Measurements from ENCODE around the gene VPS39.
A peak's percentile ranks its signal among the peaks of the same experiment; 100 is the strongest.

VPS39 gene

DNA sequence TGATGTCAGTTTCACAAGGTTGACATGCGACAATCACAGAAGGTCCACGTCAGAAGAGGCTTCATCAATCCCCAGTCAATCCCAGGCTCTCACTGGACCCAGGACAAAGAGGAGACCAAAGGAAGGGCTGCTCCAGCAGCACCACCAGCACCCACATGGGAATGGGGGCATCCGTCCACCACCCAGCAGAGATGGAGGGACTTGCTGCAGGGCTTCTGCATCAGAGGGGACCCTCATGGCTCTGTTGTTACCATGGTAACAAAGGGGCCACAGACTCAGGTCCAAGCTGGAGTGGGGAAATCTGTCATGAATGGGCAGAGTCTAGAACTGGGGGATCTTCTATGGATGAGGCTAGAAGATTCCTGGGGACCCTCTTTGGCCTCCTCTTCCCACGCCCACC, 64.7 kb downstream of the VPS39 start:
- DNase-seq, result no peak

DNA sequence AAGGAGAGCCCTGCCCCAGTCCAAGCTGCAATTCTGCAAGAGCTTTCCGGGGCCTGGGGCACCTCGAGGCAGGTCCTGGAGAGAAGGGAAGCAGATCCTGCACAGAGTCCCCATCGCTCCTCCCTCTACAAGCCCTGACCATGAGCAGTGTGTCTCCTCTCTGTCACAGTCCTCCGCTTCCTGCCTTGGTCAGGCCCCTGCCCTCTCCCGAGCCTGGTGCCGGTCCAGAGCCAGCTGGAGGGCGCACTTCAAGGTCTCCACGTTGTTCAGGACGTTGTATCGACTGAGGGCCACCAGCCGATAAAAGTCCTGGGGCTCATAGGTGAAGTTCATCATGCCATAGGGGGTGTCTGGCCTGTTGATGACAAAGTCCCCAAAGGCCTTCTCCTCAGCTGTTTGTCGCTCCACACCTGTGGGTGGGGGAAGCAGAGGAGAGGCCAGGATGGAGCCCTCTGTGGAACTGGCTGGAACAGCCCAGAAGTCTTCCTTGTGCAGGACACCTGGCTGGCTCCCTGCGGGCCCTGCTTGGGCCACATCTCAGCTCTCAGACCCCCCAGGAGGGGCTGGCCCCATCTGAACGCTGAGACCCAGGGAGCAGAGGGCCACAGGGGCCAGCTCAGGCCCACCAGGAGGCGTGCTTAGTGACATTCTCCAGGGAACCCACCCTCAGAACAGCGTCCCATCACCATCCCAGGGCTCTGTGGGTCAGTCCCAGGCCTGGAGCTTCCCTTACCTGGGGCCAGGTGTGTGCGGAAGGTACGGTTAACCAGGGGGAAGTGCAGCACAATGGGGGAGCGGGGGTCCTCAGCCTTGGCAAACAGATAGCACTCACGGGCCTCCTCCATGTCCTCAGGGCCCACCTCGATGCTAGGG, 66.1 kb downstream of the VPS39 start:
- DNase-seq, result no peak

DNA sequence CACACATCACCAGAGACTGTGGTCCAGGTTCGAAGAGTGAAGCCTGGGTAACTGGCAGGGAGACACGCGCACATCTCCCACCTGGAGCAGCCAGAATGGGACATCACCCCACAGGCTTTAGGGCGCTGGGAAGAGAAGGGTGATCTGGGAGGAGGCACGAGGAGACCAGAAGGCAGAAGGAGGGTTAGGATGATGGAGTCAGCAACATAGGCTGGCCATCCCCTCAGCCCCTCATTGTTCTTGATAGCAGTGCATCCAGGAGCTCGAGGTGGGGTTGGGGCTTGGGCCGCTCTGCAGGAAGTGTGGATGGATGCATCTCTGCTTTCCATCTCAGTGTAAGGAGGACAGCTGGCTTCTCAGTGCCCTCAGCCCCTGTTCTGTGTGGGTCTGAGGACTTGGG, 66.9 kb downstream of the VPS39 start:
- DNase-seq, result no peak

DNA sequence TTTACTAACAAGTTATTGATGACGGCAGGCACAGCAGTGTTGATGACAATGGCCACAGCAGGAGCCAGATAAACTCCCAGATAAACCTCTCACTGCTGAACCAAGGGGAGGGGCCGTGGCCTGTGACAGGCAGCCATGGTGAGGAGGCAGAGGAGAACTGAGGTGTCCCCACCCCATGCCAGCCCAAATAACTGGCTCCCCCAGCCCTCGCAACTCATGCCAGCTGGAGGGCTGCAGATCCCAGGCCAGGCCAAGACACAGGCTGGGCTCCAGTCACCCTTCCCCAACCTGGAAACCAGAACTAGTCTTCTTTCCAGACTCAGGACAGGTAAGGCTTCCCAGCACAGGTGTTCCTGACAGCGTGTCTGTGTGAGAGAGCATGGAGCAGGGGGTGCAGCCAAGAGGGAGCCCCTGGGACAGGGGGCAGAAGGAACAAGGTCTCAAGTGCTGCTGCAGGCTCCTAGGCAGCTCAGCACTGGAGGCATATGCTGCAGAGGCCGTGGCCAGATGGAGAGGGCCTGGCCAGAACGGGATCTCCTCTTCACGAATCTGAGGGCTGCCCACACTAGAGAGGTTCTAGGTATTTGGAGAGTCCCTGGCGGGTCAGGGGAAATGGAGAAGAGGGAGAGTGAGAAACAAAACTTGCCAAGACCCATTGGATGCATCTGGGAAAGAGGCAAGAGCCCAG, 67.6 kb downstream of the VPS39 start:
- no peak for DNase-seq

DNA sequence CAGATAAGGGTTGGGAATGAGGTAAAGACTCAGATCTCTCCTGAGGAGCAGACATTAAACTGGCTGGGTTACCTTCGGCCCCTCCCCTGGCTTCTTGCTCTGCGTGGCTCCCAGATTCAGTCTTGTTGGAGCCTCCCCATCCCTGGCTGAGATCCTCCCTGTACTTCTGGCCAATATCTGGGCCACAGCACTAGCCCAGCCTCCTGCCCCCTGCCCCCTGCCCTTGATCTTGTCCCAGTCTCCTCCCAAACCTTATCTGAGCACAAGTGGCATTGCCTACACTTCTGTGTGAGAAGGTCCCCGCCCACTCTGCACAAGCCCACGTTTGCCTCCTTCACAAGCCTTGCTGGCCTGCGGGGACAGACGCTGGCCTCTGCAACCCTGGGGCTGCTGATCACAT, 68.5 kb downstream of the VPS39 start:
- no peak for DNase-seq

DNA sequence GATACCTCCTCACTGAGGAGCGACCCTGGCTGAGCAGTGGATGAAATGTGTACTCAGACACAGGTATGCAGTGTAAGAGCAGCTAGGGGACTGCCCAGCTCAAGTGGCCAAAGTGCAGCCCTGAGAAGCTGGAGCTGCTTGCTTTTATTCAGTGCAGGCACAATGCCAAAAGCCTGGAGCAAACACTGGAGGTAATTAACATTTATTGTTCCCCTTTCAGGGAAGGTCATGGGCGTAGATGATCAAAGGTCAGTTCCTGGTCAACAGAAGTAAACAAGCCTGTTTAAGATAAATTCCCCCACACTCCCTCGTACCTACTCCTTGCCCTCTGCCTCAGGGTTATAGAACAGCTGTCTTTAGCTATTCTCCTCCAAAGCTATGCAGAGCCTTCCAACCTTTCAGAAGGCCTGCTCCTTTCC, 69.1 kb downstream of the VPS39 start:
- DNase-seq, result no peak

DNA sequence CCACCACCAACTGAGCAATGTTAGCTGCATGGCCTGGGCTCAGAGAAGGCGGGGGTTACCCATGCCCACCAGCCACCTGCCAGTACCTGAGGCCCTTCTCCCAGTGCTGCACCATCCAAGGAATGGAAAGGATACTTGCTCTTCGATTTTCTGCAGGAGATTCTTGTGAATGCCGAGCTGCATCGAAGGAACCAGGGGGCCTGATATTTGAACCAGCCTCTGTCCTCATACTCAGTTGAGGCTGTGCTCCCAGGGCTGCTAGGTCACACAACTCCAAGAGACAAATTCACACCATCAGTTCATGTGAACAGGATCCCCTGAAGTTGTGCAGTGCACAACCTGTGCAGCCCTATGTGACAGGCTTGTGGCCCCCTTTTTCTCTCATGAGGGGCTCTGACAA, 69.7 kb downstream of the VPS39 start:
- no peak for DNase-seq

GRCh38 chr15:42137461-42138261, 70.4 kb downstream of the VPS39 start:
- peak in 1 of 2 donors; percentile 31 for DNase-seq

DNA sequence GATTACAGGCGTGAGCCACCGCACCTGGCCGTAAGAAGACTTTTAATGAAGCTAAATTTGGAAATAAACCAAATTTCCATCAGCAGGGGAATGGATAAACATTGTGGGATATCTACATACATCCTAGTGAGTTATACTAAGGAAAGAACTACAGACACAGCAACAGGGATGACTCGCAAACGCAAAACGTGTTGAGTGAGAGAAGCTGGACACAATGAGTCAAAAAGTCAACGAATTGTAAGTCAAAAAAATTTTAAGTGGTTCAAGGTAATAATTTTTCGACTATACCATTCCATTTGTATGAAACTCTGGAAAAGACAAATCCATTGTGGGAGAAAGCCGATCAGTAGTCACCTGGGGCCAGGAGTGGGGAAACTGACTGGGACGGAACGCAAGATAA, 71.6 kb downstream of the VPS39 start:
- DNase-seq, result no peak

DNA sequence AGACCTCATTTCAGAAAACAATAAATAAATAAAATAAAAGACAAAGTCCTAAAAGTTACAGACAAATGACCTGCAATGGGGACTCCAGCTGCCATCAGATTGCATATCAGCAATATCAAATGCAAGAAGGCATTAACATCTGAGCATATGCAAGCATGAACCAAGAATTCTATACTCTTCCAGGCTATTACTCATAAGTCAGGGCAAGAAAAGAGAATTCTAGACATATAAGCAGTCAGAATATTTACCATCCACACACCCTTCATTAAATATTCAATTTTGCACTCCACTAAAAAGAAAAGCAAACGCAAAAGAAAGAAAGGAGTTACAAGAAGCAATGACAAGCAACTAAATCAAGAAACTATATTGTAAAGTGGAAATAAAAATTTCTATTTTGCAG, 72.8 kb downstream of the VPS39 start:
- no peak for DNase-seq

DNA sequence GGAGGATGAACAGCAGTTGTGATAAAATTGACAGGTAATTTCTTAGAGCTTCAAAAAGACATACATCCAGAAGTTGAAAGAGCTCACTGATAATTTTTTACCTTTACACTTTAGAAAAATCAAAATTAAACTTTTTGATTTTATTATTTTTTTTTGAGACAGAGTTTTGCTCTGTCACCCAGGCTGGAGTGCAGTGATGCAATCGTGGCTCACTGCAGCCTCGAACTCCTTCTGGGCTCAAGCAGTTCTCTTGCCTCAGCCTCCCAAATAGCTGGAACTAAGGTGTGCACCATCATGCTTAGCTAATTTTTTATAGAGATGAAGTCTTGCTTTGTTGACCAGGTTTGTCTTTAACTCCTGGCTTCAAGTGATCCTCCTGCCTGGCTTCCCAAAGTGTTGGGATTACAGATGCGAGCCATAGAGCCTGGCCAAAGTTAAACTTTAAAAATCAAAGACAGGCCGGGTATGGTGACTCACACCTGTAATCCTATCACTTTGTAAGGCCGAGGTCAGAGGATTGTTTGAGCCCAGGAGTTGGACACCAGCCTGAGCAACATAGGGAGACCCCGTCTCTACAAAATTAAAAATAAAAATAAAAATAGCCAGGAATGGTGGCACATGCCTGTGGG, 73.4 kb downstream of the VPS39 start:
- DNase-seq, result no peak

- peak; percentile 40 to 41 for DNase-seq
Measured at GRCh38 chr15:42133886-42134502, 74.1 kb downstream of the VPS39 start.

GRCh38 chr15:42133356-42133755, 74.7 kb downstream of the VPS39 start:
- DNase-seq, result no peak

DNA sequence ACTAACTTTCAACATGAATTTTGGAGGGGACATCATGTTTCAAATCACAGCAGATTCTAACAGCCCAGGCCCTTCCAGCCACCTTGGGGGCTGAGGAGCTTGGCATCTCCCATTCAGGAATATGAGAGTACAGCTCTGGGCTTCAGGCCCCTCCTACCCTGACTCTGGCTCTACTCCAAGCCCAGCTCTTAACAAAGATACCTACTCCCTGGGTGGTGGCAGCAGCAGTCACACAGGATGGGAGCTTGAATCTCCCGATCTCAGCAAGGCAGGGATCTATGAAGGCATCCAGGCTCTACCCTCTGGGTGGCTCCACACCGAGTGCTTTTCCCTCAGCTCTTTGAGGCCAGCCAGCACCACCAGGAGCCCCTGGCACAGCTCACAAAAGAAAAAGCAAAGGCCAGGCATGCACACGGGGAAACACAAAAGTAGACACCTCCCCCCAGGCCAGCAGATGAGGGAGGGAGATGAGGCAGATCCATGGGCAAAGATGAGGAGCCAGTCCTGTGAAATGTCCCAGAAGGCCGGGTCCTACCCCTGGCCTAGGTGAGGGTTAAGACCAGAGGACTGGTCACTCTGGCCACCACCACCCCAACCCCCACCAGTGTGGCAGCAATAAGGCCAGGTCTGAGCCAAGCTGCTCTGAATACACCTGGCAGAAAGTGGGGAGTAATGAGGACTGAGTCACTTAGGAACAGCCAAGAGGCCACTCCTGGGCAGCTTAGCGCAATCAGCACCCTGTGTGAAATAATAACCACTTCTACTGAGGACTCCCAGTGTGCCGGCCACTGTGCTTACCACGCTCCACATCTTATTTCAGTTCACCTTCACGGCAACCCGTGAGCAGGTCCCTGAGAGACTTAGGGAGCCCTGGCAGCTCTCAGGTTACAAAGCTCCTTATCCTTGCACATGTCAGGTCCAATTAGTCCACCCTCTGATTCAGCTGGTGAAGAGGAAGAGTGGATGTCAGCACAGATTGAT, 76.0 kb downstream of the VPS39 start:
- DNase-seq, result no peak

- DNase-seq, result no peak
Measured at GRCh38 chr15:42131006-42131405, 77.1 kb downstream of the VPS39 start.

DNA sequence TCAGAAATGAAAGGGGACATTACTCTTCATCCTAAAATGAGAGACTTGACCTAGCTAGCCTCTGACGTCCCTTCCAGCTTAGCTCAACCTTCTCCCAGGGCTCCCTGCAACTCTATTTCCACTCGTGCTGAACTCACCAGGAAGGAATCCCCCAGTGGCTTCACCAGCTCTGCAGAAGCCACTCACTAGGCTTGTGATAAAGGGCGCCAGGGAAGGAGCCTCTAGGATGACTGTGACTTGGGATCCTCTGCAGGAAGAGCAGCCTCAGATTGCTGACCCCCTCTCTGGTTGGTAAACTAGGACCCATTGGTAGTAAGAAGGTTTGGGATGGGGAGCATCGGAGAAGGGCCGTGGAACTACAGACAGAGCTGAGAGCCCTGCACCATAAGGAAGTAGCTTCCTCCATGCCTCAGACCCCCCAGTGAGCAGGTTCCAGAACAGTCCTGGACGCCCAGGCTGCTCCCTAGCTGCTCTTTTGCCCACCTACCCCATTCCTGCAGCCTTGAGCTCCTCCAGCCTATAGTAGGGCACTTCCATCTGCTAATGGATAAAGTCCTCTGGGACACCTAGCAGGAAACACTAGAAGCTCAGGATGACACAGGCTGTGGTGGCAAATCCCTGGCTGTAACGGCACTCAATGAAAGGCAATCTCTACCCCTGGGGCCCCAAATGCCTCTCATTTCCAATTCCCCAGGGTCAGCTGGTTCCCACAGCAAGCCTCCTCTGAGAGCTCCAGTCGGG, 77.7 kb downstream of the VPS39 start:
- no peak for DNase-seq

DNA sequence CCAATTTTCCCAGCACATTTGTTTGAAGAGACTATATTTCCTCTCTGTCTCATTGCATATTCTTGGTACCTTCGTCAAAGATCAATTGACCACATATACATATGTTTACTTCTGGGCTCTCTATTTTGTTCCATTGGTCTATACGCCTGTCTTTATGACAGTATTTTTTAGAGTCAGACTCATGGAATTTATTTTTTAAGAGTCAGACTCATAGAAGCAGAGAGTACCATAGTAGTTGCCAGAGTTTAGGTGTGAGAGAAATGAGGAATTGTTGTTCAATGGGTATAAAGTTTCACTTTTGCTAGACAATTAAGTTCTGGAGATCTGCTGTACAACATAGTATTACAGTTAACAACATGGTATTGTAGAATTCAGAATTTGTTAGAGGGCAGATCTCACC, 78.7 kb downstream of the VPS39 start:
- DNase-seq, result no peak

DNA sequence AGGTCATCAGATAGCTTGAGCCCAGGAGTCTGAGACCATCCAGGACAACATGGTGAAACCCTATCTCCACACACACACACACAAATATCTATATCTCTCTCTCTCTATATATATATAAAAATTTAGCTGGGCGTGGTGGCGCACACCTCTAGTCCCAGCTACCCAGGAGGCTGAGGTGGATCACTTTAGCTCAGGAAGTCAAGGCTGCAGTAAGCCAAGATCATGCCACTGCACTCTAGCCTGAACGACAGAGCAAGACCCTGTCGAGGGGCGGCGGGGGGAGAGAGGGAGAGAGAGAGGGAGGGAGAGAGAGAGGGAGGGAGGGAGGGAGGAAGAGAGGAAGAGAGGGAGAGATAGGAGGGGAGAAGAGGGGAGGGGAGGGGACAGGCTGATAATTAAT, 79.6 kb downstream of the VPS39 start:
- DNase-seq, result no peak

DNA sequence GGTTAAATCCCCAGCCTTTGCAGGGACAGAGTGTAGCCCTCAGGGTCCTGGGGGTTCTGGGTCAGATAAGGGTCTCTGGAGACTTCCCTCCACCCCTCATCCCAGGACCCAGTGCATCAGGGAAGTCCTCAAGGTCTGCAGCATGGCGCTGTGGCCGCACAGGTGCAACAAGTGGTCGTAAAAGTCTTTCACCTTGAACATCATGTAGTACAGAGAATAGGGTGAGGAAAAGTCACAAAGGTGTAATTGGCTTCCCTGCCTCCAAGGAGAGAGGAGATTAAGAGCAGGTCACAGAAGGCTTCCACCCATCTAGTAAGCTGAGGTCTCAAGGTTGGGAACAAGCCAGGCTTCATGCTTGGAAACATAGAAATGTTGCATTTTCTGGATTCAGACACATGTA, 84.6 kb downstream of the VPS39 start:
- DNase-seq, result no peak

DNA sequence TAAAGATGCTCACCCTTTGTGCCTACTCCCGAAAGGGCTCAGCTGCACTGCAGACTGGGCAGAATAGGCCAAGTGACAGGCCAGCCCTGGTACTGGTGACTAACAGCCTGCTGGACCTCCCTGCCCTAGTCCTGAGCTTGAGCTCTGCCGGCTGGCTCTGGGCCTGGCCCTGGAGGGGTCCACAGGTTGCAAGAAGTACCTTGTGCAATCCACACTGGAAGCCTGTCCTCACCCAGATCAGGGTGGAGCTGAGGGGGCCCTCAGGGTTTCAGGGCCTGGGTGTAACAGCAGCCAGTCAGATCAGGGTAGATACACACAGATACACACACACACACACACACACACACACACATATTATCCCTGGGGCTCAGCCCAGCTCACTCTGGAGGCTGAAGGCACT, 86.4 kb downstream of the VPS39 start:
- no peak for DNase-seq

GRCh38 chr15:42121021-42121420, 87.1 kb downstream of the VPS39 start:
- DNase-seq, result no peak
